ENCODE data around the gene FHOD3.

- TF ChIP-seq REST (IDR thresholded peaks at IDR 0.05; ENCODE audit: borderline replicate concordance in 1 of 2, low read depth in 1 of 2, low read length in 2 of 2) (no peak), TMF1 (CRISPR knock-in tag; IDR thresholded peaks at IDR 0.05; ENCODE audit: low read depth) (no peak), MAFK (conservative IDR thresholded peaks at IDR 0.05 in 1 of 2, IDR thresholded peaks at IDR 0.05 in 1 of 2; ENCODE audit: low read length in 2 of 2) (no peak), ETV6 (CRISPR knock-in tag; conservative IDR thresholded peaks at IDR 0.05) (no peak), KDM3A (CRISPR knock-in tag; IDR thresholded peaks at IDR 0.05; ENCODE audit: low read depth) (no peak), SRF (IDR thresholded peaks at IDR 0.05; ENCODE audit: low read depth, low read length) (no peak), UBTF (CRISPR knock-in tag; IDR thresholded peaks at IDR 0.05) (no peak), NFATC3 (CRISPR knock-in tag; IDR thresholded peaks at IDR 0.05) (no peak), GRHL1 (CRISPR knock-in tag; conservative IDR thresholded peaks at IDR 0.05) (no peak), POLR2A (IDR thresholded peaks at IDR 0.05; ENCODE audit: insufficient read depth in 1 of 2, low read depth in 2 of 2, low read length in 2 of 2) (no peak), MED1 (CRISPR knock-in tag; IDR thresholded peaks at IDR 0.05) (no peak)
Measured at GRCh38 chr18:36451454-36452251, 154.1 kb downstream of the FHOD3 start.

All from HepG2 (cell line).